Smooth muscle cell of trachea (primary cell): ENCODE data around the gene PATZ1. TPM values are rescaled to one million over a fixed set of nuclear protein-coding genes. Genes with fewer than 3 reads are reported as not detected.

Experiments
- total RNA-seq: library from RNA; depleted of rRNA; stranded (reverse); fragments of >200 nt; gene quantifications from 2 replicates; pipeline ENCODE4 v1.2.1, GENCODE V29; 2014

PATZ1 gene, protein sequence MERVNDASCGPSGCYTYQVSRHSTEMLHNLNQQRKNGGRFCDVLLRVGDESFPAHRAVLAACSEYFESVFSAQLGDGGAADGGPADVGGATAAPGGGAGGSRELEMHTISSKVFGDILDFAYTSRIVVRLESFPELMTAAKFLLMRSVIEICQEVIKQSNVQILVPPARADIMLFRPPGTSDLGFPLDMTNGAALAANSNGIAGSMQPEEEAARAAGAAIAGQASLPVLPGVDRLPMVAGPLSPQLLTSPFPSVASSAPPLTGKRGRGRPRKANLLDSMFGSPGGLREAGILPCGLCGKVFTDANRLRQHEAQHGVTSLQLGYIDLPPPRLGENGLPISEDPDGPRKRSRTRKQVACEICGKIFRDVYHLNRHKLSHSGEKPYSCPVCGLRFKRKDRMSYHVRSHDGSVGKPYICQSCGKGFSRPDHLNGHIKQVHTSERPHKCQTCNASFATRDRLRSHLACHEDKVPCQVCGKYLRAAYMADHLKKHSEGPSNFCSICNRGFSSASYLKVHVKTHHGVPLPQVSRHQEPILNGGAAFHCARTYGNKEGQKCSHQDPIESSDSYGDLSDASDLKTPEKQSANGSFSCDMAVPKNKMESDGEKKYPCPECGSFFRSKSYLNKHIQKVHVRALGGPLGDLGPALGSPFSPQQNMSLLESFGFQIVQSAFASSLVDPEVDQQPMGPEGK
- 13.1 and 18.7 TPM in 2 replicates for total RNA-seq

DNA sequence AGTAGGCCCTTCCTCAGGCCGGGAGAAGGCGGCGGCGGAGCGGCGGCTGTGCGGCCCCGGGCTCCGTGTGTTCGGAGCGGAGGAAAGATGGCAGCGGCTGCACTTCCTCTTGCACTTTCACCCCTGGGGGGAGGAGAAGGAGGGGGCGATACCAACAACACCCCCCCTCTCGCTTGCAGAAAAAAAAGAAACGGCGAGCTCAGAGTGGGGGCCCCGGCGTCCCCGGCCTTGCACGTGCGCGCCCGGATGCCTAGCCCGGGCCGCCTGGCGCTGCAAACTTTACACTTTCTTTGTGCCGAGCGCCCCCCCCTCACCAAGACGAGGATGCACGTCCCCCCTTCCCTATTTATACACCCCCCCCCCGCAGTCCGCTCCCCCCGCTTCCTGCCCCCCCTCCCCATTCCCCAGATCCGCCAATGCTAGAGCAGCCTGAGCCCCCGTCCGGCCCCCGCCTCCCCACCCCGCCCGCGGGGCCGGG lies at the start of gene PATZ1:
Gene PATZ1, minus strand, starts transcription at position 92 of the 478 bp plus-strand sequence. CDS start 744 bp downstream, outside the sequence.

DNA sequence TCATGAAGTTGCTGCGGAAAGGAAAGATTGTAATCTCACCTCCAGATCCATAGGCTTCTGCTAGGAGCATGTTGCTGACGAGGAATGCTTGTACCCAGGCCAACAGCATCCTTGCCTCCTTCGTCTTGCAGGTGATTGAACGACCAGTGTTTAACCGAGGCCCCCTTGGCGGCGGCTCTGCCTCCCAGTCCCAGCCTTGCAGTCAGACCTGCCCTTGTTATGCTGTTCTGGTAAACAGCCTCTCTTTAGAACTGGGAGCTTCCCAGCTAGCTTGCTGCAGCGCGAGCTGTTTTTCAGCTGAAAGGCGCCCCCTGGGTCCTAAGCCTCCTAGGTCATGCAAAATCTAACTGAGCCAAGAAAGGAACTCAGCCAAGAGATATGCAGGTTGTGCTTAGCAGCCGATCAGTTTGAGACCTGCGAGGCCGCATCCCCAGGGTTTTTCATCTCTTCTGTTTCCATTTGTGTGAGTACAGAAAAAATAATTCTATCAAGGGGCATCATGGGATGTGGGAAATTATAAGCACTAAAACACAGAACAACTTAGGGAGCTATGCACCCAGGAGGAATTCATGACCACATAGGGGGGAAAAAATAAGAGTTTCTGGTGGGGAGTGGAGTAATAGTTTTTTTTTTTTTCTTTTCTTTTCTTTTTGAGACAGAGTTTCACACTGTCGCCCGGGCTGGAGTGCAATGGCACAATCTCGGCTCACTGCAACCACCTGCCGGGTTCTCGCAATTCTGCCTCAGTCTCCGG lies 53.7 kb downstream of the PATZ1 start, which contains the start of gene PIK3IP1:
Gene PIK3IP1, minus strand, starts transcription at position 253 of the 754 bp plus-strand sequence. Its CDS starts 144 bp downstream, at position 109.

Other genes starting within 250 kb of the PATZ1 start
- gene SELENOM, start 238.8 kb downstream of the PATZ1 start, total RNA-seq: 82.5 and 153 TPM in 2 replicates
- under 0.01 and 0.73 TPM in 2 replicates for gene INPP5J, start 223.4 kb downstream of the PATZ1 start, total RNA-seq
- gene PLA2G3, start 205.8 kb downstream of the PATZ1 start, total RNA-seq: 0.15 TPM in 1 of 2 replicates, not detected in the other
- gene RNF185, start 186.2 kb downstream of the PATZ1 start, total RNA-seq: 41.3 and 51.9 TPM in 2 replicates
- gene LIMK2, start 134.0 kb downstream of the PATZ1 start, total RNA-seq: 22.2 and 25.7 TPM in 2 replicates
- gene PIK3IP1, start 53.9 kb downstream of the PATZ1 start, total RNA-seq: 37.1 and 55.1 TPM in 2 replicates
- 84.8 and 89.2 TPM in 2 replicates for gene DRG1, start 53.3 kb upstream of the PATZ1 start, total RNA-seq
- 8.6 and 19.4 TPM in 2 replicates for gene EIF4ENIF1, start 143.5 kb upstream of the PATZ1 start, total RNA-seq
- gene SFI1, start 150.2 kb upstream of the PATZ1 start, total RNA-seq: 13.1 and 24.7 TPM in 2 replicates